ENCODE measurements around the gene IQCH. TPM values are rescaled to one million over a fixed set of nuclear protein-coding genes. Genes with fewer than 3 reads are reported as not detected.

Gene IQCH
- total and polyA plus RNA-seq, 9 of the 15 experiments (the other 6 are each of a cell fraction or from before 2014, with no cell fraction given), result 1.8 to 3.9 (median 2.7) TPM

GRCh38 chr15:67542420-67543347 is 288.1 kb downstream of the IQCH start, which contains the start of gene MAP2K5 (continued):
- peak; percentile 21 for TF ChIP-seq E2F8 (IDR thresholded peaks at IDR 0.05; ENCODE audit: low read depth, partially characterized antibody)
- TF ChIP-seq GTF2A2 (tag; IDR thresholded peaks at IDR 0.05), result no peak
- TF ChIP-seq HDAC3 (IDR thresholded peaks at IDR 0.05; ENCODE audit: borderline replicate concordance, partially characterized antibody), result no peak
- peak; percentile 31; the same call in 1 of the 2 replicates for TF ChIP-seq SOX6 (IDR thresholded peaks at IDR 0.05)
- TF ChIP-seq, protein P1, sequence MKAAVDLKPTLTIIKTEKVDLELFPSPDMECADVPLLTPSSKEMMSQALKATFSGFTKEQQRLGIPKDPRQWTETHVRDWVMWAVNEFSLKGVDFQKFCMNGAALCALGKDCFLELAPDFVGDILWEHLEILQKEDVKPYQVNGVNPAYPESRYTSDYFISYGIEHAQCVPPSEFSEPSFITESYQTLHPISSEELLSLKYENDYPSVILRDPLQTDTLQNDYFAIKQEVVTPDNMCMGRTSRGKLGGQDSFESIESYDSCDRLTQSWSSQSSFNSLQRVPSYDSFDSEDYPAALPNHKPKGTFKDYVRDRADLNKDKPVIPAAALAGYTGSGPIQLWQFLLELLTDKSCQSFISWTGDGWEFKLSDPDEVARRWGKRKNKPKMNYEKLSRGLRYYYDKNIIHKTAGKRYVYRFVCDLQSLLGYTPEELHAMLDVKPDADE (conservative IDR thresholded peaks at IDR 0.05; ENCODE audit: control insufficient read depth, low read depth, low read length), result peak; percentile 75
- peak; percentile 63; the same call in 1 of the 2 replicates for TF ChIP-seq SIN3B (IDR thresholded peaks at IDR 0.05; ENCODE audit: low read depth)
- no peak for TF ChIP-seq NCOR1 (IDR thresholded peaks at IDR 0.05)
- no peak for TF ChIP-seq RFX5 (IDR thresholded peaks at IDR 0.05; ENCODE audit: low read depth, low read length)
- no peak for TF ChIP-seq MYNN (IDR thresholded peaks at IDR 0.05)
- TF ChIP-seq MYNN (CRISPR knock-in tag; IDR thresholded peaks at IDR 0.05), result no peak
- no peak; the same call in 1 of the 2 replicates for TF ChIP-seq FOSL1 (tag; conservative IDR thresholded peaks at IDR 0.05)
- no peak for TF ChIP-seq CC2D1A (IDR thresholded peaks at IDR 0.05)
- TF ChIP-seq, protein P2, sequence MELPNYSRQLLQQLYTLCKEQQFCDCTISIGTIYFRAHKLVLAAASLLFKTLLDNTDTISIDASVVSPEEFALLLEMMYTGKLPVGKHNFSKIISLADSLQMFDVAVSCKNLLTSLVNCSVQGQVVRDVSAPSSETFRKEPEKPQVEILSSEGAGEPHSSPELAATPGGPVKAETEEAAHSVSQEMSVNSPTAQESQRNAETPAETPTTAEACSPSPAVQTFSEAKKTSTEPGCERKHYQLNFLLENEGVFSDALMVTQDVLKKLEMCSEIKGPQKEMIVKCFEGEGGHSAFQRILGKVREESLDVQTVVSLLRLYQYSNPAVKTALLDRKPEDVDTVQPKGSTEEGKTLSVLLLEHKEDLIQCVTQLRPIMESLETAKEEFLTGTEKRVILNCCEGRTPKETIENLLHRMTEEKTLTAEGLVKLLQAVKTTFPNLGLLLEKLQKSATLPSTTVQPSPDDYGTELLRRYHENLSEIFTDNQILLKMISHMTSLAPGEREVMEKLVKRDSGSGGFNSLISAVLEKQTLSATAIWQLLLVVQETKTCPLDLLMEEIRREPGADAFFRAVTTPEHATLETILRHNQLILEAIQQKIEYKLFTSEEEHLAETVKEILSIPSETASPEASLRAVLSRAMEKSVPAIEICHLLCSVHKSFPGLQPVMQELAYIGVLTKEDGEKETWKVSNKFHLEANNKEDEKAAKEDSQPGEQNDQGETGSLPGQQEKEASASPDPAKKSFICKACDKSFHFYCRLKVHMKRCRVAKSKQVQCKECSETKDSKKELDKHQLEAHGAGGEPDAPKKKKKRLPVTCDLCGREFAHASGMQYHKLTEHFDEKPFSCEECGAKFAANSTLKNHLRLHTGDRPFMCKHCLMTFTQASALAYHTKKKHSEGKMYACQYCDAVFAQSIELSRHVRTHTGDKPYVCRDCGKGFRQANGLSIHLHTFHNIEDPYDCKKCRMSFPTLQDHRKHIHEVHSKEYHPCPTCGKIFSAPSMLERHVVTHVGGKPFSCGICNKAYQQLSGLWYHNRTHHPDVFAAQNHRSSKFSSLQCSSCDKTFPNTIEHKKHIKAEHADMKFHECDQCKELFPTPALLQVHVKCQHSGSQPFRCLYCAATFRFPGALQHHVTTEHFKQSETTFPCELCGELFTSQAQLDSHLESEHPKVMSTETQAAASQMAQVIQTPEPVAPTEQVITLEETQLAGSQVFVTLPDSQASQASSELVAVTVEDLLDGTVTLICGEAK (IDR thresholded peaks at IDR 0.05), result peak; percentile 93
- TF ChIP-seq, protein P2 (CRISPR knock-in tag; IDR thresholded peaks at IDR 0.05), result no peak
- TF ChIP-seq TAF7 (tag; IDR thresholded peaks at IDR 0.05), result peak; percentile 40; the same call in 1 of the 2 replicates

Data from K562 (cell line).